ENCODE results near the gene CACNA2D2. TPM values are rescaled to one million over a fixed set of nuclear protein-coding genes. Genes with fewer than 3 reads are reported as not detected.
A peak's percentile ranks its signal among the peaks of the same experiment; 100 is the strongest.

The CACNA2D2 gene
- total RNA-seq, 4 donors from 2014 or later, result 0.31 to 1.7 (median 0.66) TPM

- Histone ChIP-seq H3K36me3 (no peaks in the 10 kb centered on the region), H3K27ac (no peak overlapping the region), H3K9me3 (no peaks in the 10 kb centered on the region), H3K27me3 (peaks cover 31% of the 10 kb centered on the region), H3K4me1 (no peaks in the 10 kb centered on the region), H3K4me3 (no peak overlapping the region)
- 60 to 100% methylated on average over 1 to 5 of the region's 9 CpGs for WGBS, 2 donors (ENCODE audit: low coverage in 1 of 2)
- no peak for ATAC-seq
- no peak for TF ChIP-seq POLR2AphosphoS5 (IDR thresholded peaks at IDR 0.05)
- TF ChIP-seq EP300 (IDR thresholded peaks at IDR 0.05), result no peak
- no peak for TF ChIP-seq POLR2A (IDR thresholded peaks at IDR 0.05)
- no peak for TF ChIP-seq CTCF (IDR thresholded peaks at IDR 0.05)
Observed at GRCh38 chr3:50533807-50534461, 30.5 kb upstream of the CACNA2D2 start.

- no peak for TF ChIP-seq POLR2A (IDR thresholded peaks at IDR 0.05)
- no peak for TF ChIP-seq EP300 (IDR thresholded peaks at IDR 0.05)
- TF ChIP-seq CTCF (IDR thresholded peaks at IDR 0.05), result no peak
- TF ChIP-seq POLR2AphosphoS5 (IDR thresholded peaks at IDR 0.05), result no peak
- no peaks in the 10 kb centered on the region for H3K4me1 ChIP-seq
- H3K27me3 ChIP-seq, result peaks cover 35% of the 10 kb centered on the region
- no peaks in the 10 kb centered on the region for H3K9me3 ChIP-seq
- no peak overlapping the region for H3K4me3 ChIP-seq
- H3K27ac ChIP-seq, result no peak overlapping the region
- no peak for ATAC-seq
- no peaks in the 10 kb centered on the region for H3K36me3 ChIP-seq
- 79% methylated on average over 13 of the region's 13 CpGs; no CpG with 5 or more reads in 1 of the 2 donors for WGBS, 2 donors (ENCODE audit: low coverage in 1 of 2)
Observed at GRCh38 chr3:50533316-50533715, 29.9 kb upstream of the CACNA2D2 start.

GRCh38 chr3:50532062-50532705, 28.8 kb upstream of the CACNA2D2 start:
- Histone ChIP-seq H3K27ac (peak overlapping the region in 1 of 4 donors; percentile 17), H3K4me1 (no peaks in the 10 kb centered on the region), H3K36me3 (no peaks in the 10 kb centered on the region), H3K27me3 (peaks cover 25% of the 10 kb centered on the region), H3K4me3 (no peak overlapping the region), H3K9me3 (no peaks in the 10 kb centered on the region)
- no peak for TF ChIP-seq CTCF (IDR thresholded peaks at IDR 0.05)
- TF ChIP-seq EP300 (IDR thresholded peaks at IDR 0.05), result no peak
- TF ChIP-seq POLR2AphosphoS5 (IDR thresholded peaks at IDR 0.05), result no peak
- TF ChIP-seq POLR2A (IDR thresholded peaks at IDR 0.05), result no peak
- ATAC-seq, result no peak
- 80 to 87% methylated on average over 3 to 8 of the region's 9 CpGs for WGBS, 2 donors (ENCODE audit: low coverage in 1 of 2)

GRCh38 chr3:50531201-50531600, 27.8 kb upstream of the CACNA2D2 start:
- WGBS, 2 donors (ENCODE audit: low coverage in 1 of 2), result no CpG with 5 or more reads among the region's 4 CpGs
- Histone ChIP-seq H3K36me3 (no peaks in the 10 kb centered on the region), H3K27ac (no peak overlapping the region)

More at GRCh38 chr3:50531201-50531600, 27.8 kb upstream of the CACNA2D2 start:
- H3K4me3 ChIP-seq, result no peak overlapping the region
- H3K27me3 ChIP-seq, result peaks cover 21% of the 10 kb centered on the region
- no peak for ATAC-seq
- TF ChIP-seq POLR2A (IDR thresholded peaks at IDR 0.05) (no peak), CTCF (IDR thresholded peaks at IDR 0.05) (no peak), POLR2AphosphoS5 (IDR thresholded peaks at IDR 0.05) (no peak), EP300 (IDR thresholded peaks at IDR 0.05) (no peak)
- no peaks in the 10 kb centered on the region for H3K9me3 ChIP-seq
- H3K4me1 ChIP-seq, result no peaks in the 10 kb centered on the region
